ENCODE measurements around the gene UBE2M.

DNA sequence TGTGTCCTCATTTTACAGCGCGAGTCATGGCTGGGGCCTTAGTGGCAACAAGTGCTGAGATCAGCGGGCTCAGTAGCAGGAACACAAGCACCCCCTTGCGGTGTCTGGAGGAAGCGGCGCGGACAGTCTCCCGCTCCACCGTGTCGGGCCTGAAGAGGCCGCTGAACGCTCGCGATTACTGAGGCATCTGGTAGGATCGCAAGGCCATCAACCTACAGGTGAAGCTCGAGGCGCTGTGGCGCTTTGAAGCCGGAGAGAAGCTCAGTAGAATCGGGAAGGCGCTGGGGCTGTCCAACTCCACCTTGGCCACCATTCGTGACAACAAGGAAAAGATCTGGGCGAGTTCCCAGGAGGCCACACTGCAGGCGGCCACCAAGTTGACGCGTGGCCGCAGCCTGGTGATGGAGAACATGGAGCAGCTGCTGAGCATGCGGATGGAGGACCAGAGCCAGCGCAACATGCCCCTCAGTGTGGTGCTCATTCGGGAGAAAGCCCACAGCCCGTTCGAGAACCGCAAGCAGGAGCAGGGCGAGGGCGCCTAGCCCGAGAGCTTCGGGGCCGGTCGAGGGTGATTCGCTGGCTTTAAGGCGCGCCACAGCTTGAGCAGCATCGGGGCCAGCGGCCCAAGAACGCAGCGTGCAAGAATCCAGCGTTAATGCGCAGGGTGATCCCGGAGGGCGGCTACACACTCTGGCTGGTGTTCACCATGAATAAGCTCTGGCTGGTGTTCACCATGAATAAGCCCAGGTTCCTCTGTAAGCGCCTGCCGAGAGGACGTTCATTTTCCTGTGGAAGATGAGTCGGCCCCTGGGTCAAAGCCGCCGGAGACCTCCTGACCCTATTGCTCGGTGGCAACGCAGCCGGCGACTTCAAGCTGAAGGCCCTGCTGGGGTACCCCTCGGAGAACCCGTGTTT, 23.1 kb upstream of the UBE2M start:
- TF ChIP-seq, protein P1, sequence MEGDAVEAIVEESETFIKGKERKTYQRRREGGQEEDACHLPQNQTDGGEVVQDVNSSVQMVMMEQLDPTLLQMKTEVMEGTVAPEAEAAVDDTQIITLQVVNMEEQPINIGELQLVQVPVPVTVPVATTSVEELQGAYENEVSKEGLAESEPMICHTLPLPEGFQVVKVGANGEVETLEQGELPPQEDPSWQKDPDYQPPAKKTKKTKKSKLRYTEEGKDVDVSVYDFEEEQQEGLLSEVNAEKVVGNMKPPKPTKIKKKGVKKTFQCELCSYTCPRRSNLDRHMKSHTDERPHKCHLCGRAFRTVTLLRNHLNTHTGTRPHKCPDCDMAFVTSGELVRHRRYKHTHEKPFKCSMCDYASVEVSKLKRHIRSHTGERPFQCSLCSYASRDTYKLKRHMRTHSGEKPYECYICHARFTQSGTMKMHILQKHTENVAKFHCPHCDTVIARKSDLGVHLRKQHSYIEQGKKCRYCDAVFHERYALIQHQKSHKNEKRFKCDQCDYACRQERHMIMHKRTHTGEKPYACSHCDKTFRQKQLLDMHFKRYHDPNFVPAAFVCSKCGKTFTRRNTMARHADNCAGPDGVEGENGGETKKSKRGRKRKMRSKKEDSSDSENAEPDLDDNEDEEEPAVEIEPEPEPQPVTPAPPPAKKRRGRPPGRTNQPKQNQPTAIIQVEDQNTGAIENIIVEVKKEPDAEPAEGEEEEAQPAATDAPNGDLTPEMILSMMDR (IDR thresholded peaks at IDR 0.05; ENCODE audit: borderline replicate concordance, extremely low read depth, low read length, poor library complexity, severe bottlenecking): peak; percentile 77
- no peak for TF ChIP-seq EZH2 (IDR thresholded peaks at IDR 0.05; ENCODE audit: borderline replicate concordance, low read depth, low read length, severe bottlenecking)

All from DND-41 (cell line).